ENCODE measurements around the gene PAK1. TPM values are rescaled to one million over a fixed set of nuclear protein-coding genes. Genes with fewer than 3 reads are reported as not detected.
"Not testable (repeated sequence)": the region's sequence is repeated elsewhere in the genome, so short reads cannot be mapped to it uniquely, and the experiment has no call there.

PAK1 gene
- total RNA-seq, 1 donor from 2014 or later = 33.1 TPM

- H3K4me3 Mint-ChIP-seq = no peak overlapping the region
- no peak for DNase-seq (ENCODE audit: low spot score)
- H3K27ac Mint-ChIP-seq = no peak overlapping the region
- intact Hi-C loops (cut with micrococcal nuclease) = no loop called here
- H3K4me1 Mint-ChIP-seq (ENCODE audit: low read depth) = no peaks in the 10 kb centered on the region
- H3K9me3 Mint-ChIP-seq = no peaks in the 10 kb centered on the region
- no peaks in the 10 kb centered on the region for H3K36me3 Mint-ChIP-seq (ENCODE audit: low read depth)
- no peaks in the 10 kb centered on the region for H3K27me3 Mint-ChIP-seq (ENCODE audit: insufficient read depth)
These were observed 173.2 kb downstream of the PAK1 start for GRCh38 chr11:77300695-77301094.

- H3K36me3 Mint-ChIP-seq (ENCODE audit: low read depth); H3K4me3 Mint-ChIP-seq; H3K4me1 Mint-ChIP-seq (ENCODE audit: low read depth); H3K27ac Mint-ChIP-seq; H3K27me3 Mint-ChIP-seq (ENCODE audit: insufficient read depth); H3K9me3 Mint-ChIP-seq; intact Hi-C loops (cut with micrococcal nuclease); DNase-seq (ENCODE audit: low spot score): not testable (repeated sequence)
These were observed 173.9 kb downstream of the PAK1 start for GRCh38 chr11:77300028-77300427.

- Mint-ChIP-seq H3K27me3 (ENCODE audit: insufficient read depth) (peaks cover 1% of the 10 kb centered on the region), H3K9me3 (no peaks in the 10 kb centered on the region), H3K4me1 (ENCODE audit: low read depth) (no peaks in the 10 kb centered on the region), H3K27ac (no peak overlapping the region), H3K4me3 (no peak overlapping the region), H3K36me3 (ENCODE audit: low read depth) (no peaks in the 10 kb centered on the region)
- DNase-seq (ENCODE audit: low spot score) = no peak
- intact Hi-C loops (cut with micrococcal nuclease) = no loop called here
These were observed 174.3 kb downstream of the PAK1 start for GRCh38 chr11:77299528-77299993.

GRCh38 chr11:77294040-77294439 is 179.9 kb downstream of the PAK1 start:
- Mint-ChIP-seq H3K4me1 (ENCODE audit: low read depth) (no peaks in the 10 kb centered on the region), H3K4me3 (no peak overlapping the region), H3K27ac (no peak overlapping the region), H3K27me3 (ENCODE audit: insufficient read depth) (peaks cover 19% of the 10 kb centered on the region), H3K36me3 (ENCODE audit: low read depth) (no peaks in the 10 kb centered on the region), H3K9me3 (no peaks in the 10 kb centered on the region)
- intact Hi-C loops (cut with micrococcal nuclease) = no loop called here
- DNase-seq (ENCODE audit: low spot score) = no peak

GRCh38 chr11:77289737-77290136 is 184.2 kb downstream of the PAK1 start:
- Mint-ChIP-seq H3K4me1 (ENCODE audit: low read depth) (no peaks in the 10 kb centered on the region), H3K9me3 (no peaks in the 10 kb centered on the region), H3K36me3 (ENCODE audit: low read depth) (no peaks in the 10 kb centered on the region), H3K4me3 (no peak overlapping the region), H3K27ac (no peak overlapping the region), H3K27me3 (ENCODE audit: insufficient read depth) (peaks cover 19% of the 10 kb centered on the region)
- intact Hi-C loops (cut with micrococcal nuclease) = no loop called here
- no peak for DNase-seq (ENCODE audit: low spot score)

GRCh38 chr11:77287615-77288273 is 186.2 kb downstream of the PAK1 start:
- DNase-seq (ENCODE audit: low spot score) = no peak
- no peaks in the 10 kb centered on the region for H3K9me3 Mint-ChIP-seq
- H3K36me3 Mint-ChIP-seq (ENCODE audit: low read depth) = no peaks in the 10 kb centered on the region
- no peak overlapping the region for H3K27ac Mint-ChIP-seq
- H3K4me3 Mint-ChIP-seq = no peak overlapping the region
- peaks cover 14% of the 10 kb centered on the region for H3K27me3 Mint-ChIP-seq (ENCODE audit: insufficient read depth)
- H3K4me1 Mint-ChIP-seq (ENCODE audit: low read depth) = no peaks in the 10 kb centered on the region
- intact Hi-C loops (cut with micrococcal nuclease) = no loop called here

- peaks cover 11% of the 10 kb centered on the region for H3K27me3 Mint-ChIP-seq (ENCODE audit: insufficient read depth)
- no peak overlapping the region for H3K4me3 Mint-ChIP-seq
- H3K9me3 Mint-ChIP-seq = no peaks in the 10 kb centered on the region
- H3K27ac Mint-ChIP-seq = no peak overlapping the region
- intact Hi-C loops (cut with micrococcal nuclease) = no loop called here
- H3K36me3 Mint-ChIP-seq (ENCODE audit: low read depth) = no peaks in the 10 kb centered on the region
- DNase-seq (ENCODE audit: low spot score) = no peak
- H3K4me1 Mint-ChIP-seq (ENCODE audit: low read depth) = no peaks in the 10 kb centered on the region
These were observed 186.8 kb downstream of the PAK1 start for GRCh38 chr11:77287136-77287535.

GRCh38 chr11:77284476-77285468 is 189.1 kb downstream of the PAK1 start:
- Mint-ChIP-seq H3K9me3 (no peaks in the 10 kb centered on the region), H3K27me3 (ENCODE audit: insufficient read depth) (no peaks in the 10 kb centered on the region), H3K4me1 (ENCODE audit: low read depth) (no peaks in the 10 kb centered on the region), H3K27ac (no peak overlapping the region), H3K4me3 (no peak overlapping the region), H3K36me3 (ENCODE audit: low read depth) (no peaks in the 10 kb centered on the region)
- intact Hi-C loops (cut with micrococcal nuclease) = no loop called here
- no peak for DNase-seq (ENCODE audit: low spot score)

- no peaks in the 10 kb centered on the region for H3K4me1 Mint-ChIP-seq (ENCODE audit: low read depth)
- no peak for DNase-seq (ENCODE audit: low spot score)
- intact Hi-C loops (cut with micrococcal nuclease) = no loop called here
- H3K27me3 Mint-ChIP-seq (ENCODE audit: insufficient read depth) = peaks cover 5% of the 10 kb centered on the region
- H3K27ac Mint-ChIP-seq = no peak overlapping the region
- H3K4me3 Mint-ChIP-seq = no peak overlapping the region
- H3K36me3 Mint-ChIP-seq (ENCODE audit: low read depth) = no peaks in the 10 kb centered on the region
- H3K9me3 Mint-ChIP-seq = no peaks in the 10 kb centered on the region
These were observed 190.8 kb downstream of the PAK1 start for GRCh38 chr11:77283101-77283500.

- no peaks in the 10 kb centered on the region for H3K4me1 Mint-ChIP-seq (ENCODE audit: low read depth)
- no peaks in the 10 kb centered on the region for H3K9me3 Mint-ChIP-seq
- intact Hi-C loops (cut with micrococcal nuclease) = no loop called here
- H3K36me3 Mint-ChIP-seq (ENCODE audit: low read depth) = no peaks in the 10 kb centered on the region
- H3K27me3 Mint-ChIP-seq (ENCODE audit: insufficient read depth) = peaks cover 5% of the 10 kb centered on the region
- H3K4me3 Mint-ChIP-seq = no peak overlapping the region
- H3K27ac Mint-ChIP-seq = no peak overlapping the region
- no peak for DNase-seq (ENCODE audit: low spot score)
These were observed 195.0 kb downstream of the PAK1 start for GRCh38 chr11:77278595-77279506.

- no peak for DNase-seq (ENCODE audit: low spot score)
- Mint-ChIP-seq H3K27ac (no peak overlapping the region), H3K4me1 (ENCODE audit: low read depth) (no peaks in the 10 kb centered on the region), H3K36me3 (ENCODE audit: low read depth) (no peaks in the 10 kb centered on the region), H3K9me3 (no peaks in the 10 kb centered on the region), H3K27me3 (ENCODE audit: insufficient read depth) (peaks cover 5% of the 10 kb centered on the region), H3K4me3 (no peak overlapping the region)
- intact Hi-C loops (cut with micrococcal nuclease) = no loop called here
These were observed 197.6 kb downstream of the PAK1 start for GRCh38 chr11:77276271-77276670.

All from activated T-helper 1 cell treated with anti-CD3 and anti-CD28 coated beads, Interleukin-12 subunit alpha, Interleukin-12 subunit beta, Interleukin-2, Interleukin-4 antibody, amounts not matched to agents 30 ng/mL and 10 ng/mL and 1 ng/mL, durations not matched to agents 14 hours and 24 hours and 36 hours (primary cell).